Right ventricle myocardium superior (tissue), 1 donor: ENCODE measurements around the gene MYO18B. TPM values are rescaled to one million over a fixed set of nuclear protein-coding genes. Genes with fewer than 3 reads are reported as not detected.

Experiments used
- ATAC-seq: fragments of 200-7000 bp; cut with Tn5 transposase; one replicate; pipeline ENCODE4 v1.9.1; 2020; ENCODE audit warnings: mild to moderate bottlenecking; ENCODE audit not compliant: poor library complexity
- DNase-seq: peaks from one replicate; pipeline ENCODE4 v3.0.0-alpha.2; 2020
- intact Hi-C: fragments of 100-400 bp; cut with DNase I; formaldehyde crosslinking; loops from one replicate; pipeline ENCODE4 v1.11.2; 2022
- total RNA-seq: library from RNA; stranded (reverse); fragmentation: NEBNext Ultra II Directional; extraction: Animal tissue kit (Norgen Biotek cat#: 25700); gene quantifications from one replicate; pipeline ENCODE4 v1.2.1, GENCODE V29; 2021
- donor health status: DM: no; HTN: yes; CAD: no; lungs with severe emphysema.

Gene MYO18B
- total RNA-seq, 1 donor from 2014 or later, result 114 TPM

- intact Hi-C loops, result no loop called here
- DNase-seq, result no peak
- no peak for ATAC-seq
Measured at GRCh38 chr22:25833676-25834075, 91.7 kb downstream of the MYO18B start.

DNA sequence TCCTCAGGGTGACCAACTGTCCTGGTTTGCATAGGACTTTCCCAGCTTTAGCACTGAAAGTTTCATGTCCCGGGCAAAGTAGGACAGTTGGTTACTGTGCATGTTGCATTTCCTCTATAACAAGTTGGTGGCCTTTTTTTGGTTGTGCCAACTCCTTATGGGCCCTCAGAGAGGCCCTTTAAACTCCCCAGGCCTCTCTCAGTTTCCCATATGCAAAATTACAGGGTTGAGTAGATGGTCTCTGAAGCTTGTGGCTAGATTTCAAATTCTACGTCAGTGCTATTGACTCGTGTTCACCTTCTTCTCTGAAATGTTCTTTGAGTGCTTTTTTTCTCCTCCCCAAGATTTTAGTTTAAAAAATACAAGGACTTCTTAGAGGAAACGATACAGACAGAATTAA lies 92.5 kb downstream of the MYO18B start:
- intact Hi-C loops, result no loop called here
- ATAC-seq, result no peak
- DNase-seq, result no peak

DNA sequence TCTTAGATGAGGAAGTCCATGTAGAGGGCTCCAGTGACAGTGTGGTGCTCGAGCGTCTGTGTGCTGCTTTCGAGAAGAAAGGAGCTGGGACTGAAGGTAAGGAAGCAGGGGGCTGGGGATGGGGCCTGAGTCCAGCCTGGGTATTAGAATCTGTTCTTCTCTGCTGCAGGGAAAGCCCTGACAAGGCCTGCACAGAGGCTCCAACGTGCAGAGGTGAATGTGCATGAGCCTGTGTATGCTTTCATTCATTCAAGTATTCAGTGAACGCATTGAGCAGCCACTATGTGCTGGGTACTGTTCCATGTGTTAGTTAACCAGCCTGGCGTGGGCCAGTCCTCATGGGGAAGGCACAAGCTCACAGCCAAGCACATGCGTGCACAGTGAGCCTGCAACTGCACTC lies 93.4 kb downstream of the MYO18B start:
- DNase-seq (no peak), ATAC-seq (no peak)
- intact Hi-C loops, result no loop called here

DNA sequence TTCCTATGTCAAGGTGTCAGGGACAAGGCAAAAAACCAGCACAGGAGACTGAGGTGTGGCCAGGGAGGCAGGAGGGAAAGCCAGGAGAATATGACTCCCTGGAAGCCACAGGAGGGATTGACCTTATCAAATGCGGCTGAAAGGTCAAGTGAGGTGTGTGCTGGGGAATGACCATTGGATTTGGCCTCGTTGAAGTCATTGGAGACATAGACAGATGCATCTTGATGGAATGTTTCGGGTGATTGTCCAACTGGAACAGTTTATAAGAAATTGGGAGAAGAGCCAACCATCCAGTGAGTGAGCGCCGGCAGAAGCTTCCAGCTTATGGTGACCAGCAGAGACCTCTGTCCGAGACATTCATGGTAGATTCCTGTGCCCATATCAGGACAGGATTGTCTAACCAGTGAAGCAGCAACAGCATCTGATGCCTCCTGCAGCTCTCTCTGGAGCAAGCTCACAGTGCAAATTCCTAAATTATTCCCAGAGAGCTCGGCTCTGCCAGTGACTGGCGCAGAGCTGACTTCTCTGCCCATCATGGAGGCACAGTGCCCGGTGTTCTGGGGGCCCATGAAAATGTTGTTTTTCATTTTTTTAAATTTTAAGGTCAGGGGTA lies 95.4 kb downstream of the MYO18B start:
- ATAC-seq (peak; percentile 5), DNase-seq (no peak)
- intact Hi-C loops, result no loop called here

DNA sequence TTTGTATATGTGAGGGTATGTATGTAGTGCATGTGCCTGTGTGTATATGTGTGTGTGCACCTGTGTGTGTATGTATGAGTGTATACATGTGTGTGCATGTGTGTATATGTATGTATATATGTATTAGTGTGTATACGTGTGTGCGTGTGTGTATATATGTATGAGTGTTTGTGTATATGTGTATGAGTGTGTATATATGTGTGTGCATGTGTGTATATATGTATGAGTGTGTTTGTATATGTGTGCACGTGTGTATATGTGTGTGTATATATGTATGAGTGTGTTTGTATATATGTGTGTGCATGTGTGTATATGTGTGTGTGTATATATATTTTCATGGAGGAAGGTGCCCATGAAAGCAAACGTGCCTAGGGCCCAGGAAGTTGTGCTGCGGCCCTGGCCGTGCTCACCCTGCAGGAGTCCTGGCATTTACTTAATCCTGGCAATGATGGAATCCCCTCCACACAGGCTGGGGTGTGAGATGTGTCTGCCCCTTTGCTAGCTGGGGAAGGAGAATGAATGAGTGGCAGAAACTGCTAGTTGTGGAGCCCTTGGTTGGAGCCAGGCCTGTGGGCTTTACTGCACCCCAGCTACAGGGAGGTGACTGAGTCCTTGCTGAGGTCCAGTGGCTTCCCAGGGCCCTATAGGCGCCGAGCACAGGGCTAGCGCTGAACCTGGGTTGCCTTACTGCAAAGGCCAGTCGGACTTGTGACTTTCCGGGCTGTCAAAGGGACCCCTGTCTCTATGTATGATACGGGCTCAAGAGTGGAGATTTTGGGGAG lies 97.2 kb downstream of the MYO18B start:
- no peak for ATAC-seq
- DNase-seq, result no peak
- intact Hi-C loops, result no loop called here

GRCh38 chr22:25839755-25840154 lies 97.8 kb downstream of the MYO18B start:
- intact Hi-C loops, result no loop called here
- DNase-seq (no peak), ATAC-seq (no peak)

DNA sequence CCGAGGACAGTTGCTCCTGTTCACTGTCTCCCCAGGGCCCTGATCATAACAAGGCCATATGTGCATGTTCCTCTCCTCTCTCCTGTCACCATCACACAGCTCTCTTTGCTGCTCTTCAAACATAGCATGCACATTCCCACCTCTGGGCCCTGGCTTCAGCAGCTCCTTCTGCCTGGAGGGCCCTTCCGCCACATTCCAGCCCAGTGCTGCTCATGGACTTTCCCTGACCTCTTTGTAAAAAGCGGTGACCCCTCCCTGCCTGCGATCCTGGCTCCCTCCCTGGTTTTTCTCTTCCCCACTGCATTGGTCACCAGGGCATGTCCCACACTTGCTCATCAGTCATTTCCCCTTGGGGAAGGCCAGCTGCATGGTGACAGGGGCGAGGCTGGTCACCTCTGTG lies 98.2 kb downstream of the MYO18B start:
- ATAC-seq (no peak), DNase-seq (no peak)
- intact Hi-C loops, result no loop called here

GRCh38 chr22:25840891-25841290 lies 98.9 kb downstream of the MYO18B start:
- ATAC-seq (no peak), DNase-seq (no peak)
- intact Hi-C loops, result no loop called here

GRCh38 chr22:25841775-25842174 lies 99.8 kb downstream of the MYO18B start:
- no peak for ATAC-seq
- intact Hi-C loops, result no loop called here
- no peak for DNase-seq

DNA sequence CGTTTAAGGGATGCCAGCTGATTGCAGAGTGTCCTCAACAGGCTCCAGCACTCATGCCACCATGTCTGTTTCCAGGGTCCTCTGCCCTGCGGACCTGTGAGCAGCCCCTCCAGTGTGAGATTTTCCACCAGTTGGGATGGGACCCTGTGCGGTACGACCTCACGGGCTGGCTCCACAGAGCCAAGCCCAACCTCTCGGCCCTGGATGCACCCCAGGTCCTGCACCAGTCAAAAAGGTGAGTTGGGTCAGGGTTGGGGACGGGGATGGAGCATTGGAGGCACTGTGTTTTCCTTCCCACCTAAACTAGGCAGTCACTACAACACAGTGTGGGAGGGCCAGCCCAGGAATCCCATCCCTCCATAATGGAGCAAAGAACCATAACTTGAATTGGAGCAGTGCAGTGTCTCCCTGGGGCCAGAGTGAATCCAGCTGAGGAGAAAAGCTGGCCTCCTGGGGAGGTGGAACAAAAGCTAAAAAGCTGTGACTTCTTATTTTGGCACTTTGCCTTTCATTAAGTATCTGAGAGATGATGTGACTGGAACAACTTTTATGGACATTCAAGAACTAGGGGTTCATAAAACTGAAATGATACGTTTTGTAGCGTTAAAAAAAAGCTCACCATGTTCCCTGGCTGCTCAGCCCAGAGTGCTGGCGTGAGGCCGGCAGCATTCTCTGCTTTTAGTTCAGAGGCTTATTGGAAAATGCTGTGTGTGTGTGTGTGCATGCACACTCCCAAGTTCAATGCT lies 101.8 kb downstream of the MYO18B start:
- DNase-seq (no peak), ATAC-seq (no peak)
- intact Hi-C loops, result no loop called here

DNA sequence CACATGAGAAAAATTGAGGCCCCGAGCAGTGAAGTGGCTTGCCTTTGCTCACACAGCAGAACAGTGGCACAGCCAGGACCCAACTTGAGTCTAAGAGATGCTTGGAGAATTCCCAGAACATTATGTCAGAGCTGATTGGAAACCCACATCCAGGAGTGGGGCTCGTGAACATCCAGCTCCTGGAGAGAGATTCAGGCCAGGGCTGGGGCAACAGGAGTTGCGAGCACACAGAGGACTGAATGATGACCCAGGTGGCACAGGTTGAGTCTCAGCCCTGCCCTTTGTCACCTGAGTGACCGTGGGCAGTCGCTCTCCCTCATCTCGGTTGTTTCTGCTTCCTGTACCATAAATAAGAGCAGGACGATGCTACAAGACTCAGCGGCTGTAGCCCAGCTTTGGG lies 102.6 kb downstream of the MYO18B start:
- DNase-seq (no peak), ATAC-seq (no peak)
- intact Hi-C loops, result no loop called here

DNA sequence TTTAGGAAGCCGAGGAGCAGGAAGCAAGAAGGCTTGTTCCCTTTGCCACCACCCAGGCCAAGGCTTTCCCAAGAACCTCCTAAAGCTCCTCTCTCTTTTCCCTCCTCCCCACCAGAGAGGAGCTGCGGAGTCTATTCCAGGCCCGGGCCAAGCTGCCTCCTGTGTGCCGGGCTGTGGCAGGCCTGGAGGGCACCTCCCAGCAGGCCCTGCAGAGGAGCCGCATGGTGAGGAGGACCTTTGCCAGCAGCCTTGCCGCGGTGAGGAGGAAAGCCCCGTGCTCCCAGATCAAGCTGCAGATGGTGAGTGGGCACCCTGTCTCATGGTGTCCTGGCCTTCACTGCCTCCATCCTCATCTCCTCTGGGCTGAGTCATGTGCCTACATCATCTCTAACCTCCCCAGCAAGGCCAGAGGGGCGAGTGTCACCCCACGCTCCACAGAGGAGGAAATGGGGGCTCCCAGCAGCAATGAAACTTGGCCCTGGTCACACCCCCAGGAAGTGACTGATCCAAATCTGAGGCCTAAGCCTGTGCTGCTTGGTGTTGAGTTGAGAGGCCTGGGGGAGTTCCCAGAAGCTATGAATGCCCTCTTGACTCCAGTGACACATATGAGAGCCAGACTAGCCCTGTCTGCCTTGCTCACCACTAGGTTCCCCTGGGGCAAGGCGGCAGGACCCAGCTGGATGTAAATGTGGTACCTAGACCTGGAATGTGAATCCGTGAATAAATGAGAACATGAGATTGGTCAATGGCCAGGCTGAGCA lies 104.2 kb downstream of the MYO18B start:
- intact Hi-C loops, result no loop called here
- no peak for ATAC-seq
- no peak for DNase-seq

GRCh38 chr22:25847451-25847850 lies 105.5 kb downstream of the MYO18B start:
- ATAC-seq, result no peak
- no peak for DNase-seq
- intact Hi-C loops, result no loop called here

DNA sequence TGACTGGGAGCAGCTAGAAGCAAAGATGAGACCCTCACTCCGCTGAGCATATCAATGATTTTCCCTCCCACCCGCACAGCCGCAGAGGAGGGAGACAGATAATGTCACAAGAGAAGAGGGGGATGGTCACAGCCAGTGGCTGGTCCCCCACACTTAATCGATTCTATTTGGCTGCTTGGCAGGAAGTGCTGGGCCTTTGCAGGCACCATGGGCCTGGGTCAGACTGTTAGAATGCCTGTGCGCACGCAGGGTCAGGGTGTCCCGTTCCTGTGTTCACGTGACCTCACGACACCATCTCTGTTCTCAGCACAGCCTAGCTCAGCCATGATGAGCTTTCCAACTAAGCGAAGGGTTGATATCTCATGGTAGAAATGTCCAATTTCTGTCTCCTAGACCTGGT lies 107.0 kb downstream of the MYO18B start:
- ATAC-seq (peak; percentile 31), DNase-seq (no peak)
- intact Hi-C loops, result no loop called here

- no peak for DNase-seq
- intact Hi-C loops, result no loop called here
Measured at GRCh38 chr22:25849522-25849921, 107.5 kb downstream of the MYO18B start.

GRCh38 chr22:25852223-25852622 lies 110.2 kb downstream of the MYO18B start:
- DNase-seq (no peak), ATAC-seq (no peak)
- intact Hi-C loops, result no loop called here

More at GRCh38 chr22:25849522-25849921, 107.5 kb downstream of the MYO18B start:
- peak; percentile 77 for ATAC-seq

- ATAC-seq, result no peak
- intact Hi-C loops, result no loop called here
- no peak for DNase-seq
Measured at GRCh38 chr22:25853078-25853477, 111.1 kb downstream of the MYO18B start.

DNA sequence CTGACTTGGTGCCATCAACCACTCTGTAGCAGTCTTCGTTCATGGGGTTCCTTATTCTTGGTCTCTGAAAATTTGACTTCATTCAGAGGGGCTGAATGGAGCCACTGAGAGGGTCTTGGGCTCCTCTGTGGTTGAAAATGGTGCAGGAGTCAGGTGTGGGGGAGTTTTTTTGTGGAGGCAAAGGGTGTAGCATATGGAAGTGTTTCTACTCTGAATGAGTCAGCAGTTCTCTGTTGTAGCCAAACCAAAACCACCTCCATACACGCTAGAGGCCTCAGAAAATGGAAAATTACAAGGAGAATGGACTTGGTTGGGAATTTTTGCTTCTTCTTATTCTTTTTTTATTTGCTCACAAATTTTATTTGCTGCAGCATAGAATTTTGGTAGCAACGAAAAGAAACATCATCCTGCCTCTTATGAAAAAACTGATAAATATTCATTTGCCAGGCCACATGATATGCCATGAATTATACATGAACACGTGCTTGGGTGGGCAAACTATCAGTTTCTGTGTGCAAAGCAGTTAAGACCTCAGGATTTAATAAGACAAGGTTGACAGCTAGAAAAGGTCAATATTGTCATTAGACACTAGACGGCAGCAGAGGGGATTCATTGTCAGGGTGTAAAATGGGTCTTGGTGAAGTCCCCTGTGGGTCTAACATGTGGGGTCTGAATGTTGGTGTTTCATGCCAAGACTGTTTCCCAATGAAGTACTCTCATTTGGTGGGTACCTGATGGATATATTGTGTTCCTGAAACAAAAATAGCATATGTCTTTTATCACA lies 111.7 kb downstream of the MYO18B start:
- intact Hi-C loops, result no loop called here
- DNase-seq (no peak), ATAC-seq (no peak)
